Measurements from ENCODE around the gene C6orf136. TPM values are rescaled to one million over a fixed set of nuclear protein-coding genes. Genes with fewer than 3 reads are reported as not detected.
A peak's percentile ranks its signal among the peaks of the same experiment; 100 is the strongest.

Gene C6orf136
- total RNA-seq, 1 donor from 2014 or later, result 4.6 TPM

GRCh38 chr6:30635834-30636233 lies 11.1 kb upstream of the C6orf136 start:
- TF ChIP-seq CTCF (conservative IDR thresholded peaks at IDR 0.05; ENCODE audit: low read depth, low read length), result no peak
- no peak for DNase-seq (ENCODE audit: low read depth)
- no peak overlapping the region for H3K4me3 ChIP-seq (ENCODE audit: low read depth, low read length)

GRCh38 chr6:30640481-30640880 lies 6.5 kb upstream of the C6orf136 start:
- no peak for TF ChIP-seq CTCF (conservative IDR thresholded peaks at IDR 0.05; ENCODE audit: low read depth, low read length)
- no peak overlapping the region for H3K4me3 ChIP-seq (ENCODE audit: low read depth, low read length)
- no peak for DNase-seq (ENCODE audit: low read depth)

GRCh38 chr6:30641048-30641447 lies 5.9 kb upstream of the C6orf136 start:
- H3K4me3 ChIP-seq (ENCODE audit: low read depth, low read length), result no peak overlapping the region
- no peak for TF ChIP-seq CTCF (conservative IDR thresholded peaks at IDR 0.05; ENCODE audit: low read depth, low read length)
- DNase-seq (ENCODE audit: low read depth), result no peak

GRCh38 chr6:30643656-30644055 lies 3.3 kb upstream of the C6orf136 start:
- DNase-seq (ENCODE audit: low read depth), result no peak
- no peak overlapping the region for H3K4me3 ChIP-seq (ENCODE audit: low read depth, low read length)
- no peak for TF ChIP-seq CTCF (conservative IDR thresholded peaks at IDR 0.05; ENCODE audit: low read depth, low read length)

- no peak for TF ChIP-seq CTCF (conservative IDR thresholded peaks at IDR 0.05; ENCODE audit: low read depth, low read length)
- no peak overlapping the region for H3K4me3 ChIP-seq (ENCODE audit: low read depth, low read length)
- DNase-seq (ENCODE audit: low read depth), result no peak
Measured at GRCh38 chr6:30644769-30645168, 2.2 kb upstream of the C6orf136 start.

GRCh38 chr6:30645989-30646388 lies 944 bp upstream of the C6orf136 start:
- H3K4me3 ChIP-seq (ENCODE audit: low read depth, low read length), result peak overlapping the region; percentile 92
- no peak for TF ChIP-seq CTCF (conservative IDR thresholded peaks at IDR 0.05; ENCODE audit: low read depth, low read length)
- no peak for DNase-seq (ENCODE audit: low read depth)

- TF ChIP-seq CTCF (conservative IDR thresholded peaks at IDR 0.05; ENCODE audit: low read depth, low read length), result no peak
- no peak for DNase-seq (ENCODE audit: low read depth)
- peak overlapping the region; percentile 92 for H3K4me3 ChIP-seq (ENCODE audit: low read depth, low read length)
Measured at GRCh38 chr6:30647242-30648116, 546 bp downstream of the C6orf136 start.

All from epithelial cell of proximal tubule (primary cell).